ENCODE measurements around the gene GMPR2. TPM values are rescaled to one million over a fixed set of nuclear protein-coding genes. Genes with fewer than 3 reads are reported as not detected.

The GMPR2 gene
- total and polyA plus RNA-seq, 2 of the 13 experiments (the other 11 are each of a cell fraction or from before 2014, with no cell fraction given) = 210 to 273 TPM

GRCh38 chr14:24195186-24196070, 37.3 kb upstream of the GMPR2 start, which contains the start of gene TM9SF1 (continued):
- TF ChIP-seq HNF1A (IDR thresholded peaks at IDR 0.05; ENCODE audit: low read depth) (0 out of 2 replicates have a peak, but pooled peaks have one; percentile 2), HNF1A (CRISPR knock-in tag; IDR thresholded peaks at IDR 0.05; ENCODE audit: borderline replicate concordance) (peak; percentile 87), CEBPB (IDR thresholded peaks at IDR 0.05; ENCODE audit: borderline replicate concordance, low read depth, low read length) (no peak), NCOA2 (CRISPR knock-in tag; IDR thresholded peaks at IDR 0.05) (peak; percentile 74; the same call in 1 of the 2 replicates), MIXL1 (CRISPR knock-in tag; IDR thresholded peaks at IDR 0.05) (peak; percentile 85), TBL1XR1 (IDR thresholded peaks at IDR 0.05; ENCODE audit: borderline replicate concordance, low read length, partially characterized antibody) (no peak), ZSCAN31 (CRISPR knock-in tag; IDR thresholded peaks at IDR 0.05; ENCODE audit: low read depth) (peak; percentile 100), ZNF33B (CRISPR knock-in tag; IDR thresholded peaks at IDR 0.05) (peak; percentile 99), GTF2F1 (IDR thresholded peaks at IDR 0.05; ENCODE audit: low read length) (peak; percentile 82), ELF1 (CRISPR knock-in tag; IDR thresholded peaks at IDR 0.05) (peak; percentile 100), JUNB (CRISPR knock-in tag; IDR thresholded peaks at IDR 0.05; ENCODE audit: borderline replicate concordance) (no peak), FOXP1 (IDR thresholded peaks at IDR 0.05) (no peak), FOXP1 (CRISPR knock-in tag; IDR thresholded peaks at IDR 0.05) (peak; percentile 43), SNAPC5 (CRISPR knock-in tag; IDR thresholded peaks at IDR 0.05; ENCODE audit: borderline replicate concordance) (peak; percentile 92; the same call in 1 of the 2 replicates), ZNF446 (CRISPR knock-in tag; IDR thresholded peaks at IDR 0.05) (peak; percentile 98), NKX3-1 (CRISPR knock-in tag; IDR thresholded peaks at IDR 0.05) (peak; percentile 96), SIN3A (IDR thresholded peaks at IDR 0.05; ENCODE audit: borderline replicate concordance, low read depth, low read length) (peak; percentile 98), ZNF724P (CRISPR knock-in tag; IDR thresholded peaks at IDR 0.05; ENCODE audit: borderline replicate concordance) (peak; percentile 77; the same call in 1 of the 2 replicates), FOXK1 (CRISPR knock-in tag; IDR thresholded peaks at IDR 0.05; ENCODE audit: borderline replicate concordance, low read depth) (peak; percentile 88; the same call in 1 of the 2 replicates)
- TF ChIP-seq, protein P1, sequence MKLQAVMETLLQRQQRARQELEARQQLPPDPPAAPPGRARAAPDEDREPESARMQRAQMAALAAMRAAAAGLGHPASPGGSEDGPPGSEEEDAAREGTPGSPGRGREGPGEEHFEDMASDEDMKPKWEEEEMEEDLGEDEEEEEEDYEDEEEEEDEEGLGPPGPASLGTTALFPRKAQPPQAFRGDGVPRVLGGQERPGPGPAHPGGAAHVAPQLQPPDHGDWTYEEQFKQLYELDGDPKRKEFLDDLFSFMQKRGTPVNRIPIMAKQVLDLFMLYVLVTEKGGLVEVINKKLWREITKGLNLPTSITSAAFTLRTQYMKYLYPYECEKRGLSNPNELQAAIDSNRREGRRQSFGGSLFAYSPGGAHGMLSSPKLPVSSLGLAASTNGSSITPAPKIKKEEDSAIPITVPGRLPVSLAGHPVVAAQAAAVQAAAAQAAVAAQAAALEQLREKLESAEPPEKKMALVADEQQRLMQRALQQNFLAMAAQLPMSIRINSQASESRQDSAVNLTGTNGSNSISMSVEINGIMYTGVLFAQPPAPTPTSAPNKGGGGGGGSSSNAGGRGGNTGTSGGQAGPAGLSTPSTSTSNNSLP (IDR thresholded peaks at IDR 0.05; ENCODE audit: low read depth, low read length) = peak; percentile 9; the same call in 1 of the 2 replicates
- TF ChIP-seq, protein P2, sequence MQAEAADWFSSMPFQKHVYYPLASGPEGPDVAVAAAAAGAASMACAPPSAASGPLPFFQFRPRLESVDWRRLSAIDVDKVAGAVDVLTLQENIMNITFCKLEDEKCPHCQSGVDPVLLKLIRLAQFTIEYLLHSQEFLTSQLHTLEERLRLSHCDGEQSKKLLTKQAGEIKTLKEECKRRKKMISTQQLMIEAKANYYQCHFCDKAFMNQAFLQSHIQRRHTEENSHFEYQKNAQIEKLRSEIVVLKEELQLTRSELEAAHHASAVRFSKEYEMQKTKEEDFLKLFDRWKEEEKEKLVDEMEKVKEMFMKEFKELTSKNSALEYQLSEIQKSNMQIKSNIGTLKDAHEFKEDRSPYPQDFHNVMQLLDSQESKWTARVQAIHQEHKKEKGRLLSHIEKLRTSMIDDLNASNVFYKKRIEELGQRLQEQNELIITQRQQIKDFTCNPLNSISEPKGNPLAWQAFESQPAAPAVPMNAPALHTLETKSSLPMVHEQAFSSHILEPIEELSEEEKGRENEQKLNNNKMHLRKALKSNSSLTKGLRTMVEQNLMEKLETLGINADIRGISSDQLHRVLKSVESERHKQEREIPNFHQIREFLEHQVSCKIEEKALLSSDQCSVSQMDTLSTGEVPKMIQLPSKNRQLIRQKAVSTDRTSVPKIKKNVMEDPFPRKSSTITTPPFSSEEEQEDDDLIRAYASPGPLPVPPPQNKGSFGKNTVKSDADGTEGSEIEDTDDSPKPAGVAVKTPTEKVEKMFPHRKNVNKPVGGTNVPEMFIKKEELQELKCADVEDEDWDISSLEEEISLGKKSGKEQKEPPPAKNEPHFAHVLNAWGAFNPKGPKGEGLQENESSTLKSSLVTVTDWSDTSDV (CRISPR knock-in tag; IDR thresholded peaks at IDR 0.05) = peak; percentile 99
